Thyroid gland (tissue), 4 donors: ENCODE measurements around the gene CMKLR1. TPM values are rescaled to one million over a fixed set of nuclear protein-coding genes. Genes with fewer than 3 reads are reported as not detected.
A peak's percentile ranks its signal among the peaks of the same experiment; 100 is the strongest.

ENCODE experiments used
- DNase-seq, 2 donors: peaks; one replicate each; pipeline ENCODE4 v3.0.0-alpha.2; 2019
- H3K27ac ChIP-seq, 3 donors: fragments of 200-600 bp; sonication (generic); 1 replicate in 2 of 3; 2 replicates in 1 of 3; pipeline ENCODE4 v1.5.1; 2016 to 2019; ENCODE audit warnings: mild to moderate bottlenecking in 1 of 3, moderate library complexity in 1 of 3
- H3K27me3 ChIP-seq: fragments of 200-600 bp; sonication (generic); one replicate; pipeline ENCODE4 v1.5.1; 2019
- H3K36me3 ChIP-seq, 2 donors: fragments of 200-600 bp; sonication (generic); one replicate each; pipeline ENCODE4 v1.5.1; 2016 to 2019
- H3K4me1 ChIP-seq, 2 donors: fragments of 200-600 bp; sonication (generic); one replicate each; pipeline ENCODE4 v1.5.1; 2017 to 2019
- H3K4me3 ChIP-seq, 3 donors: fragments of 200-600 bp; sonication (generic); replicated peaks in 1 of 3; 1 replicate in 2 of 3; 2 replicates in 1 of 3; pipeline ENCODE4 v1.5.1; 2016; ENCODE audit warnings: mild to moderate bottlenecking in 1 of 3
- H3K9me3 ChIP-seq: fragments of 200-600 bp; sonication (generic); one replicate; pipeline ENCODE4 v1.5.1; 2017
- POLR2A ChIP-seq, 2 donors: fragments of 450-650 bp; IDR thresholded peaks; one replicate each; pipeline ENCODE4 v1.6.1; 2017; ENCODE audit warnings: antibody characterized with exemption in 2 of 2, mild to moderate bottlenecking in 2 of 2, moderate library complexity in 1 of 2
- WGBS, 2 donors: methylation state at CpG; one replicate each; pipeline ENCODE4 v1.1.5; 2017; 5-methylcytosine and 5-hydroxymethylcytosine counted together
- intact Hi-C: fragments of 100-400 bp; cut with DNase I; formaldehyde crosslinking; loops from one replicate; pipeline ENCODE4 v1.15.1; 2023
- total RNA-seq, 4 donors: library from RNA; depleted of rRNA; stranded (reverse); fragments of >200 nt; gene quantifications; one replicate each; pipeline ENCODE4 v1.2.3, GENCODE V29; 2016
- TF ChIP-seq, protein P1 (sequence below), 6 experiments: fragments of 200-600 bp in 3 of 6; fragments of 450-650 bp in 3 of 6; sonication (generic) in 3 of 6; IDR thresholded peaks; one replicate each; pipeline ENCODE4 v1.5.1; 2016 to 2019; ENCODE audit warnings: antibody characterized with exemption in 6 of 6, mild to moderate bottlenecking in 2 of 6, inconsistent platforms in 1 of 6, moderate library complexity in 1 of 6

The CMKLR1 gene
- total RNA-seq, 4 donors from 2014 or later = 6.3 to 15.8 (median 12.2) TPM

DNA sequence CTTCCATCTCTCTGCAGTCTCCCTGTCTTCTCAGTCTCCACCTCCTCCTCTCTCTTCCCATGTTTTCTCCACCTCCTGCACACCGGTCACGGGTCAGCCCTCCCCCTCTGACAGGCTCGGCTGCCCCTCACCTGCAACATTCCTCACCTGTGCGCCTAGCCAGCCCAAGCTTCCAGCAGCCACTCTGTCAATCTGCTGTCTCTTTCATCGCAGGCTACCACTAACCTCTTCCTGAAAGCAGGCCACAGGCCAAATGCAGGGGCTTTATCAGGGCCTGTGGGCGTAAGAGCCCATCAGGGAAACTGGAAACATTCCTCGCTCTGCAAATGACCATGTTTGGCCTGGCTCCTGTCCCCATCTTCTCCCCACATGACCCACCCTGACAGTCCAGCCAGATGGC, 34.5 kb downstream of the CMKLR1 start:
- intact Hi-C loops = no loop called here
- peaks cover 23 to 54% of the 10 kb centered on the region in 2 donors for H3K4me1 ChIP-seq
- H3K27me3 ChIP-seq = no peaks in the 10 kb centered on the region
- H3K9me3 ChIP-seq = no peaks in the 10 kb centered on the region
- peak in 1 of 2 donors; percentile 17 for TF ChIP-seq POLR2A (IDR thresholded peaks at IDR 0.05)
- TF ChIP-seq, protein P1, sequence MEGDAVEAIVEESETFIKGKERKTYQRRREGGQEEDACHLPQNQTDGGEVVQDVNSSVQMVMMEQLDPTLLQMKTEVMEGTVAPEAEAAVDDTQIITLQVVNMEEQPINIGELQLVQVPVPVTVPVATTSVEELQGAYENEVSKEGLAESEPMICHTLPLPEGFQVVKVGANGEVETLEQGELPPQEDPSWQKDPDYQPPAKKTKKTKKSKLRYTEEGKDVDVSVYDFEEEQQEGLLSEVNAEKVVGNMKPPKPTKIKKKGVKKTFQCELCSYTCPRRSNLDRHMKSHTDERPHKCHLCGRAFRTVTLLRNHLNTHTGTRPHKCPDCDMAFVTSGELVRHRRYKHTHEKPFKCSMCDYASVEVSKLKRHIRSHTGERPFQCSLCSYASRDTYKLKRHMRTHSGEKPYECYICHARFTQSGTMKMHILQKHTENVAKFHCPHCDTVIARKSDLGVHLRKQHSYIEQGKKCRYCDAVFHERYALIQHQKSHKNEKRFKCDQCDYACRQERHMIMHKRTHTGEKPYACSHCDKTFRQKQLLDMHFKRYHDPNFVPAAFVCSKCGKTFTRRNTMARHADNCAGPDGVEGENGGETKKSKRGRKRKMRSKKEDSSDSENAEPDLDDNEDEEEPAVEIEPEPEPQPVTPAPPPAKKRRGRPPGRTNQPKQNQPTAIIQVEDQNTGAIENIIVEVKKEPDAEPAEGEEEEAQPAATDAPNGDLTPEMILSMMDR (IDR thresholded peaks at IDR 0.05) = no peak
- H3K36me3 ChIP-seq = no peaks in the 10 kb centered on the region
- H3K4me3 ChIP-seq = no peak overlapping the region
- peak; percentile 37 to 60 for DNase-seq
- WGBS, 2 donors = 33 to 35% methylated on average over 6 to 7 of the region's 7 CpGs
- H3K27ac ChIP-seq = peak overlapping the region in 2 of 3 donors; percentile 68 to 76

DNA sequence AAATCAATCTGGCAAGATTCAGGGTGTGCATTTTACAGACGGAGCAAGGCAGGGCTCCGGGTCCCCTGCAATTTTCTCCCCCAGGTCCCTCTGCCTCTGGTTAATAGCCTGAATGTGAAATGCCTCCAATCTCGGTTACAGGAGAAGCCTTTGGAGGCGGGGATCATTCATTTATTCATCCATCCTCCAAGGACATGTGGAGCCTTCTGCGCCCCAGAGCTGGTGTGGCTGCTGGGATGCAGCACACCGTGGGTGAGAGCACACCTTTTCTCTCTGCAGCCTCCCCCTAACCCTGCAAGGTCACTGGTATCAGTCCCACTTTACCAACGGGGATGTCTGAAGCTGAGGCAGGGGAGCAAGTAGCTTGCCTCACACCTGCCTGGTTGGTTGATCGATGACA, 35.4 kb downstream of the CMKLR1 start:
- no peak for TF ChIP-seq POLR2A (IDR thresholded peaks at IDR 0.05)
- TF ChIP-seq, protein P1 (IDR thresholded peaks at IDR 0.05) = no peak
- H3K36me3 ChIP-seq = no peaks in the 10 kb centered on the region
- no peak for DNase-seq
- peak overlapping the region in 2 of 3 donors; percentile 68 to 76 for H3K27ac ChIP-seq
- no peaks in the 10 kb centered on the region for H3K9me3 ChIP-seq
- intact Hi-C loops = no loop called here
- WGBS, 2 donors = 65 to 83% methylated on average over 4 to 7 of the region's 8 CpGs
- H3K4me1 ChIP-seq = peaks cover 23 to 54% of the 10 kb centered on the region in 2 donors
- H3K4me3 ChIP-seq = no peak overlapping the region
- no peaks in the 10 kb centered on the region for H3K27me3 ChIP-seq

DNA sequence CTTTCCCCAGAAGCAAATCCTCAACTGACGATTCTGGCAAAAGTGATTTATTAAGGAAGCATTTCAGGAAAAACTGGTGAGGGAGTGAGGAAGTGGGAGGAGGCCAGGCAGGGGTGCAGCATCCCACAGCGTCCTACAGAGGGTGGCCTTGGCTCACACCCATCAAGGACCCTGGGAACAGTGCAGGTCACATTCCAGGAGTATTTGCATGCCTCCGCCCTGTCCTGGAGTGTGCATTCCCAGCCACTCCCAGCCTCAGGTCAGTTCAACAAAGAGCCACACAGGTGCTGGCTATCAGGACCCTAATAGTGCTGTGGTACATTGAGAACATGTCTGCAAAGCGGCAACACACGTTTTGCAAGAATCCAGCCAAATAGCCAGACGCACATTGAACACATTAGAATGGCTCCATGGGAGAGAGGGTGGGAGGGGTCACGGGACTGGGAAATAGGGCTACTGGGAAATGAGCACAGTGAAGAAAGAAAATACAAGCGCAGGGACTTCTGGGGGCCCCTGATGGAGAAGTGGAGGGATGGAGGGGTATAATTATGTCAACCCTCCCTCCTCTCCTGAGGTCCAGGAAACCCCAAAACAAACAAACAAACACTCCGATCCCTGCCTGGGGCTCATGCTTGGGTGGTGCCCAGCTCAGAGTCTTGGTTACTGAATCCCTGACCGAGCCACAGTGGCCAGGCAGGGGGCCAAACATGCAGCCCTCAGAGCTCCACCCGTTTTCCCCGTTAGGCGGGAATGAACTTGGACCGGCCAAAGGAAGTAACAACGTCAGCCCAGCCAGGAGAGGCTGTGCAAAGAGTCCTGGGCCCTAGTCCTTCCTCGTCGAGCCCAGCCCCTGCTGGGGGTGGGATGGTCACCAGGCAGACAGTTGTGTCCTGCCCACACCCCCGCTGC, 36.5 kb downstream of the CMKLR1 start:
- peak; percentile 49 to 54 for DNase-seq
- TF ChIP-seq, protein P1 (IDR thresholded peaks at IDR 0.05) = peak in 2 of 6 experiments; percentile 26 to 50
- TF ChIP-seq POLR2A (IDR thresholded peaks at IDR 0.05) = no peak
- Histone ChIP-seq H3K27ac (peak overlapping the region; percentile 30 to 73 (median 58)), H3K36me3 (no peaks in the 10 kb centered on the region), H3K4me3 (no peak overlapping the region), H3K9me3 (no peaks in the 10 kb centered on the region), H3K4me1 (peaks cover 23 to 46% of the 10 kb centered on the region in 2 donors), H3K27me3 (no peaks in the 10 kb centered on the region)
- WGBS, 2 donors = 21 to 31% methylated on average over 18 of the region's 18 CpGs
- intact Hi-C loops = no loop called here

DNA sequence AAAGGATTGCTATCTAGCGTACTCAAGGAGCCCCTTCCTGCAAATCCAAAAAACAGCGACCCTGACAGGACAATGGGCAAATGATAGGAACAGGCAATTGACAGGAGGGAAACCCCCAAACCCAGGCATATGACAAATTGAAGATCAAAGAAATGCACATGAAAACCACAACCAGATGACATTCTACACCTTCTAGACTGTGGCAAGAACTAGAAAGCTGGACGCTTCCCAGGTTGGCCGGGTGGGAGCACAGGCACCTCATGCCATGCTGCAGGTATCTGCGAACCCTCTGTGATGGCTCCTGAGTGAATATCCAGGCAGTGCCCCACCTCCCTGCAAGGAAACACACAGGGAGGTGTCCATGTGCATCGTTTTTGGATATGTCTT, 37.1 kb downstream of the CMKLR1 start:
- Histone ChIP-seq H3K36me3 (no peaks in the 10 kb centered on the region), H3K4me1 (peaks cover 23 to 42% of the 10 kb centered on the region in 2 donors), H3K9me3 (no peaks in the 10 kb centered on the region), H3K27ac (peak overlapping the region in 1 of 3 donors; percentile 73), H3K4me3 (no peak overlapping the region), H3K27me3 (no peaks in the 10 kb centered on the region)
- 79 to 82% methylated on average over 6 of the region's 6 CpGs for WGBS, 2 donors
- intact Hi-C loops = no loop called here
- no peak for DNase-seq
- no peak for TF ChIP-seq POLR2A (IDR thresholded peaks at IDR 0.05)
- TF ChIP-seq, protein P1 (IDR thresholded peaks at IDR 0.05) = no peak

DNA sequence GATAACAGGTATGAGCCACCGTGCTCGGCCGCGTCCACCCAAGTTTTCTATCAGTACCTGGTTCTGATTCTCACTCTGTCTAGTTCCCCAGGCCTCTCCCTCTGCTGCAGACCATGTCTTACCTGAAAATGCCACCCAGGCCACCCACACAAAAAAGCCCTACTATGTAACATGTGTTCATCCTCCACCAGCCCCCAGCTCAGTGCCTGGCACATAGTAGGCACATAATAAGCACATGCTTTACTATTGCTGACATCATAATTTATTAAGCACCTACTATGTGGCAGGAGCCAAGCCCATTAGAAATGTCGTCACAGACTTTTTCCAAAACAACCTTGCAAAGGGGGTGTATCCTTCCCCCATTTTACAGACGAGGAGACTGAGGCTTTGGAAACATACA, 37.8 kb downstream of the CMKLR1 start:
- Histone ChIP-seq H3K9me3 (no peaks in the 10 kb centered on the region), H3K27me3 (no peaks in the 10 kb centered on the region), H3K36me3 (no peaks in the 10 kb centered on the region), H3K4me3 (no peak overlapping the region), H3K27ac (no peak overlapping the region), H3K4me1 (peaks cover 23 to 40% of the 10 kb centered on the region in 2 donors)
- intact Hi-C loops = no loop called here
- DNase-seq = no peak
- WGBS, 2 donors = 91% methylated on average over 6 of the region's 6 CpGs
- TF ChIP-seq POLR2A (IDR thresholded peaks at IDR 0.05) = no peak
- TF ChIP-seq, protein P1 (IDR thresholded peaks at IDR 0.05) = no peak
